Neural progenitor cell (in vitro differentiated cells): ENCODE measurements around the gene NFIX. TPM values are rescaled to one million over a fixed set of nuclear protein-coding genes. Genes with fewer than 3 reads are reported as not detected.
A peak's percentile ranks its signal among the peaks of the same experiment; 100 is the strongest.

Source experiments
- DNase-seq: peaks from one replicate; pipeline ENCODE4 v3.0.0-alpha.2; 2016; ENCODE audit warnings: low spot score
- H2AFZ ChIP-seq: fragments of 200-600 bp; sonication (generic); replicated peaks from 2 replicates; pipeline ENCODE4 v1.6.1; 2016; ENCODE audit warnings: antibody characterized with exemption
- H3F3A ChIP-seq: fragments of 200-600 bp; sonication (generic); 2 replicates; pipeline ENCODE4 v1.6.1; 2016; ENCODE audit warnings: antibody characterized with exemption, low read depth
- H3K27ac ChIP-seq: fragments of 200-600 bp; sonication (generic); 2 replicates; pipeline ENCODE4 v1.5.1; 2016; ENCODE audit warnings: mild to moderate bottlenecking
- H3K27me3 ChIP-seq: fragments of 200-600 bp; sonication (generic); 2 replicates; pipeline ENCODE4 v1.6.1; 2016; ENCODE audit warnings: mild to moderate bottlenecking, moderate library complexity
- H3K36me3 ChIP-seq: fragments of 200-600 bp; sonication (generic); 2 replicates; pipeline ENCODE4 v1.5.1; 2016
- H3K4me1 ChIP-seq: fragments of 200-600 bp; sonication (generic); 2 replicates; pipeline ENCODE4 v1.6.1; 2016; ENCODE audit warnings: mixed run types
- H3K4me2 ChIP-seq: fragments of 200-600 bp; sonication (generic); 2 replicates; pipeline ENCODE4 v1.6.1; 2016
- H3K4me3 ChIP-seq: fragments of 200-600 bp; sonication (generic); 2 replicates; pipeline ENCODE4 v1.5.1; 2016
- H3K79me2 ChIP-seq: fragments of 200-600 bp; sonication (generic); 2 replicates; pipeline ENCODE4 v1.6.1; 2016; ENCODE audit warnings: low read depth
- H3K9ac ChIP-seq: fragments of 200-600 bp; sonication (generic); 2 replicates; pipeline ENCODE4 v1.6.1; 2016
- H3K9me3 ChIP-seq: fragments of 200-600 bp; sonication (generic); 2 replicates; pipeline ENCODE4 v1.5.1; 2016; ENCODE audit warnings: low read depth
- H4K20me1 ChIP-seq: fragments of 200-600 bp; sonication (generic); 2 replicates; pipeline ENCODE4 v1.6.1; 2016; ENCODE audit warnings: low read depth
- H3K27ac Mint-ChIP-seq: 3 replicates; pipeline ENCODE4 v1.8.0; 2021; ENCODE audit warnings: mixed read lengths
- H3K27me3 Mint-ChIP-seq: 2 replicates; pipeline ENCODE4 v1.8.0; 2022; ENCODE audit warnings: low read depth, mild to moderate bottlenecking, inconsistent platforms, moderate library complexity, mixed read lengths; ENCODE audit not compliant: insufficient read depth
- H3K36me3 Mint-ChIP-seq: 3 replicates; pipeline ENCODE4 v1.8.0; 2021; ENCODE audit warnings: mixed read lengths
- H3K4me1 Mint-ChIP-seq: 3 replicates; pipeline ENCODE4 v1.8.0; 2021; ENCODE audit warnings: mixed read lengths
- H3K4me3 Mint-ChIP-seq: 3 replicates; pipeline ENCODE4 v1.8.0; 2021; ENCODE audit warnings: mild to moderate bottlenecking, moderate library complexity, mixed read lengths
- H3K9me3 Mint-ChIP-seq: 3 replicates; pipeline ENCODE4 v1.8.0; 2020; ENCODE audit warnings: mixed read lengths
- EZH2 ChIP-seq: fragments of 200-600 bp; sonication (generic); IDR thresholded peaks from 2 replicates; pipeline ENCODE4 v1.6.1; 2017; ENCODE audit warnings: antibody characterized with exemption, mild to moderate bottlenecking, moderate library complexity
- EZH2phosphoT487 ChIP-seq: fragments of 200-600 bp; sonication (generic); IDR thresholded peaks from 2 replicates; pipeline ENCODE4 v1.6.1; 2017; ENCODE audit warnings: antibody characterized with exemption
- total RNA-seq: library from RNA; depleted of rRNA; stranded (reverse); fragments of >200 nt; gene quantifications from 2 replicates; pipeline ENCODE4 v1.2.3, GENCODE V29; 2015; ENCODE audit warnings: low replicate concordance
- TF ChIP-seq, protein P1 (sequence below): fragments of 200-600 bp; sonication (generic); IDR thresholded peaks from 2 replicates; pipeline ENCODE4 v1.5.1; 2017; ENCODE audit warnings: antibody characterized with exemption, mild to moderate bottlenecking

NFIX gene
- total RNA-seq, 1 donor from 2014 or later = 0.06 TPM

DNA sequence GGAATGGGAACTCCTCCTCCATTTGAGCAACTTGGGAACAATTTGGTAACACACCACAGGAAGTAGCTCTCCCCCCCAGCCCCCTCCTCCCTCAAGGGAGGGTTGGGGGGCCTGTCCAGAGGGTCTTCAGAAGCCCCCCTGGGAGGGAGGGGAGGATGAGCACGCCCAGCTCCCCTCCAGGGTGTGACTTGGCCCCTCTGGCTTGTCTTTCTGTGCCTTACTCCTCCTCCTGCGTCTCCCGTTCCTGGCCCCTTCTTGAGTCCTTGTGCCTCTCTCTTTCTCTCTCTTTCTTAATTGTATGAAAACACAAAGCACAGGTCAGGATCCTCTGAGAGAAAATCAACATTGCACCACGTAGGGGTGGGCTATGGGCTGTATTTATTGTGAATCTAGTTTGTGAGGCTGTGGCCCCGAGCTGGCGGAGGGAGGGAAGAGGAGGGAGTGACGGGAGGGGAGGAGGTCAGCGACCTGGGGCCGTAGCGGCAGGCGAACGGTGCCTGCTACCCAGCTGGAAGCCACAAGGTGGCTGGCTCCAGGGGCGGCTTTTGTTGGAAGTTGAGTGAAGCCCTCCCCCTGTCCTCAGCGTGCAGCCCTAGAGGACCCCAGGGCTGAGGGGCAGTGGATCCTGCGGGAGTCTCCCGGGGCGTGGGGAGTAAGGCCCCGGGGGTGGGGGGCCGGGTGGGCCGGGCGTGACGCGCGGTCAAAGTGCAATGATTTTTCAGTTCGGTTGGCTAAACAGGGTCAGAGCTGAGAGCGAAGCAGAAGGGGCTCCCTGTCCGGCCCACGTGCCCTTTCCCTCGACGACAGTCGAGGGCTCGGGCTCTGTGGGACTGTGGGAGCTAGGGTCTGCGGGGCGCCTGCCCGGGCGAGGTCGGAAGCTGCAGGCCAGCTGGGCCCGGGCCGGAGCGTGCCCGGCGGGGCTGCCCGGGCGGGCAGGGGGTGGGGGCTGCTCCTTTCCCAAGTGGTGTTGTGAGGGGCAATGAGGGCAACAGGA is 101.0 kb downstream of the NFIX start:
- peaks cover 63% of the 10 kb centered on the region for H3K27me3 Mint-ChIP-seq
- Histone ChIP-seq H3K4me1 (peaks cover 37% of the 10 kb centered on the region), H4K20me1 (peaks cover 38% of the 10 kb centered on the region), H3K4me2 (peak overlapping the region; percentile 75), H2AFZ (peak overlapping the region; percentile 11), H3K79me2 (no peaks in the 10 kb centered on the region), H3K9me3 (no peaks in the 10 kb centered on the region), H3K27ac (no peak overlapping the region), H3K4me3 (peak overlapping the region; percentile 43), H3K9ac (no peak overlapping the region), H3K27me3 (peaks cover 97% of the 10 kb centered on the region), H3K36me3 (no peaks in the 10 kb centered on the region), H3F3A (peaks cover 57% of the 10 kb centered on the region)
- no peak overlapping the region for H3K27ac Mint-ChIP-seq
- peaks cover 3% of the 10 kb centered on the region for H3K9me3 Mint-ChIP-seq
- no peaks in the 10 kb centered on the region for H3K36me3 Mint-ChIP-seq
- DNase-seq = peak; percentile 90
- TF ChIP-seq EZH2phosphoT487 = no peak
- TF ChIP-seq, protein P1, sequence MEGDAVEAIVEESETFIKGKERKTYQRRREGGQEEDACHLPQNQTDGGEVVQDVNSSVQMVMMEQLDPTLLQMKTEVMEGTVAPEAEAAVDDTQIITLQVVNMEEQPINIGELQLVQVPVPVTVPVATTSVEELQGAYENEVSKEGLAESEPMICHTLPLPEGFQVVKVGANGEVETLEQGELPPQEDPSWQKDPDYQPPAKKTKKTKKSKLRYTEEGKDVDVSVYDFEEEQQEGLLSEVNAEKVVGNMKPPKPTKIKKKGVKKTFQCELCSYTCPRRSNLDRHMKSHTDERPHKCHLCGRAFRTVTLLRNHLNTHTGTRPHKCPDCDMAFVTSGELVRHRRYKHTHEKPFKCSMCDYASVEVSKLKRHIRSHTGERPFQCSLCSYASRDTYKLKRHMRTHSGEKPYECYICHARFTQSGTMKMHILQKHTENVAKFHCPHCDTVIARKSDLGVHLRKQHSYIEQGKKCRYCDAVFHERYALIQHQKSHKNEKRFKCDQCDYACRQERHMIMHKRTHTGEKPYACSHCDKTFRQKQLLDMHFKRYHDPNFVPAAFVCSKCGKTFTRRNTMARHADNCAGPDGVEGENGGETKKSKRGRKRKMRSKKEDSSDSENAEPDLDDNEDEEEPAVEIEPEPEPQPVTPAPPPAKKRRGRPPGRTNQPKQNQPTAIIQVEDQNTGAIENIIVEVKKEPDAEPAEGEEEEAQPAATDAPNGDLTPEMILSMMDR = peak; percentile 43
- H3K4me1 Mint-ChIP-seq = peaks cover 39% of the 10 kb centered on the region
- H3K4me3 Mint-ChIP-seq = peak overlapping the region; percentile 57

DNA sequence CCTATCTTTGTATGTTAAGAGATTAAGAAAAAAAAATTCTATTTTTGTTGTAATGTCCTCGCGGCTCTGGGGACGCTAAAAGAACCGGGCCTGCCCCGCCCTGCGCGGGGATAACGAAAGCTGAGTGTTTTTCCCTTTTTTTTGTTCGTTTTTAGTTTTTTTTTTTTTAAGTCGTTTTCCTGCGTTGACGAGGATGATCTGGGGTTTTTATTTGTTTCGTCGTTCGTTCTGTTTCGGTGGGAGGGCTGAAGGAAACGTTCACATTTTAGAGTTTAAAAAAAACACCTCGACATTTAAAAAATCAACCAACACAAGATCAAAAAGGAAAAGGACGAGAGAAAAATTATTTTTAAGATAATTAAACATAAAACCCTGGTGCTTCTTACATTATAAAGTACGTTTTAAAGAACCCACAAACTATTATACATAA is 101.8 kb downstream of the NFIX start:
- no peak overlapping the region for H3K4me2 ChIP-seq
- DNase-seq = no peak
- TF ChIP-seq, protein P1 = no peak
- TF ChIP-seq EZH2 (peak; percentile 90), EZH2phosphoT487 (no peak)
- H3K79me2 ChIP-seq = no peaks in the 10 kb centered on the region
- H4K20me1 ChIP-seq = peaks cover 38% of the 10 kb centered on the region
- Mint-ChIP-seq H3K9me3 (peaks cover 3% of the 10 kb centered on the region), H3K4me3 (peak overlapping the region; percentile 43), H3K36me3 (no peaks in the 10 kb centered on the region), H3K27me3 (peaks cover 67% of the 10 kb centered on the region), H3K27ac (no peak overlapping the region), H3K4me1 (peaks cover 35% of the 10 kb centered on the region)
- peaks cover 33% of the 10 kb centered on the region for H3K4me1 ChIP-seq
- no peak overlapping the region for H3K27ac ChIP-seq
- H2AFZ ChIP-seq = no peak overlapping the region
- no peaks in the 10 kb centered on the region for H3K36me3 ChIP-seq
- no peak overlapping the region for H3K9ac ChIP-seq
- H3K9me3 ChIP-seq = no peaks in the 10 kb centered on the region
- peaks cover 57% of the 10 kb centered on the region for H3F3A ChIP-seq
- peaks cover 97% of the 10 kb centered on the region for H3K27me3 ChIP-seq
- no peak overlapping the region for H3K4me3 ChIP-seq

DNA sequence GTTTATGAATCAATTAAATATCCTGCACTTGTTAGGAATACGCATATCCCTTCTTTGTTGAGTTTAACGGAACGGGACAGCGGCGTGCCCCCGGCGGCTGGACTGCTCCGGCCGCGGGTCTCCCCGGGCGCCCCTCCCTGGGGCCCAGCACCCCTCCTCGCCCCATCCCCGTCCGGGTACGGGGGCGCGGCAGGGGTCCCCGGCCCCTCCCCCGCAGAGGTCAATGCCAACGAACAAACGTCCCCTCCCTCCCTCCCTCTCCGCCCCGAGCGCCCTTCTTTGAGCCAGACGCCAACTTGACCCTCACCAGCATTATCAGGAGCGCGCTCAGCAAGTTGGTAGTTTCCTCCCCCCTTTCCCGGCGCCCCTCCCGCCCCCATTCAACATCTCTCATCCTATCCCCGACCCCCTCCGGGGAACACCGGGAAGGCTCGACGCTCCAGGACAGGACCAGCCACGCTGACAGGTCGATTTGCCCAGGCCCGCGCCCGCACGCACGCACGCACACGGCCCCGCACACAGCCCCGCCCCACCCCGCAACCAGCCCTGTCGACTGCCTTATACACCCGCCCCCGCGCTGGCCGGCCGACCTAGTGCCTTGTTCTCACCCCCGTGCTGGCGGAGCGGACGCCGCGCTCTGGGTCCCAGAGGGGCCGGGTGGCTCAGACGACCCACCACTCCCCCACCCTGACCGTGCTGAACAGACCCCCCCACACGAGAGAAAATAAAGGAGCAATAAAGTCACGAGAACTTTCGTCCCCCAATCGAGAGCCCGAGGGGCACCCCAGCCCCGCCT is 102.4 kb downstream of the NFIX start:
- H3K79me2 ChIP-seq = no peaks in the 10 kb centered on the region
- peaks cover 33% of the 10 kb centered on the region for H3K4me1 Mint-ChIP-seq
- no peaks in the 10 kb centered on the region for H3K36me3 ChIP-seq
- H3K4me3 Mint-ChIP-seq = no peak overlapping the region
- no peak overlapping the region for H3K4me3 ChIP-seq
- TF ChIP-seq, protein P1 = no peak
- TF ChIP-seq EZH2phosphoT487 = peak; percentile 84
- peak; percentile 40 for TF ChIP-seq EZH2
- no peak overlapping the region for H3K9ac ChIP-seq
- H4K20me1 ChIP-seq = peaks cover 38% of the 10 kb centered on the region
- peaks cover 97% of the 10 kb centered on the region for H3K27me3 ChIP-seq
- no peaks in the 10 kb centered on the region for H3K9me3 ChIP-seq
- no peak overlapping the region for H3K4me2 ChIP-seq
- no peak overlapping the region for H3K27ac Mint-ChIP-seq
- no peak overlapping the region for H2AFZ ChIP-seq
- H3K4me1 ChIP-seq = peaks cover 30% of the 10 kb centered on the region
- peak; percentile 49 for DNase-seq
- peaks cover 69% of the 10 kb centered on the region for H3K27me3 Mint-ChIP-seq
- no peak overlapping the region for H3K27ac ChIP-seq
- peaks cover 57% of the 10 kb centered on the region for H3F3A ChIP-seq
- H3K9me3 Mint-ChIP-seq = peaks cover 3% of the 10 kb centered on the region
- no peaks in the 10 kb centered on the region for H3K36me3 Mint-ChIP-seq
